Liver (tissue), 3 donors: ENCODE measurements around the gene DNAL1.

Experiments used
- ATF3 ChIP-seq: IDR thresholded peaks from 2 replicates; pipeline ENCODE4 v1.6.1; 2016; ENCODE audit warnings: antibody characterized with exemption
- CTCF ChIP-seq: fragments of 150-350 bp; IDR thresholded peaks from 2 replicates; pipeline ENCODE4 v1.5.1; 2017; ENCODE audit warnings: improper control_type of control experiment, low read depth, low read length; ENCODE audit not compliant: missing input control
- JUND ChIP-seq, 2 donors: IDR thresholded peaks; 2 replicates each; pipeline ENCODE4 v1.6.1; 2016; ENCODE audit warnings: antibody characterized with exemption in 2 of 2
- MAX ChIP-seq: IDR thresholded peaks from 2 replicates; pipeline ENCODE4 v1.6.1; 2016; ENCODE audit warnings: antibody characterized with exemption
- REST ChIP-seq: IDR thresholded peaks from 2 replicates; pipeline ENCODE4 v1.6.1; 2016; ENCODE audit warnings: antibody characterized with exemption, mild to moderate bottlenecking
- SP1 ChIP-seq: IDR thresholded peaks from 2 replicates; pipeline ENCODE4 v1.6.1; 2018; ENCODE audit warnings: antibody characterized with exemption, mild to moderate bottlenecking
- TAF1 ChIP-seq: conservative IDR thresholded peaks from 2 replicates; pipeline ENCODE4 v1.6.1; 2016; ENCODE audit warnings: antibody characterized with exemption, mild to moderate bottlenecking
- YY1 ChIP-seq: IDR thresholded peaks from 2 replicates; pipeline ENCODE4 v1.6.1; 2016; ENCODE audit warnings: antibody characterized with exemption, mild to moderate bottlenecking
- donor health status: healthy.
- donor health status: healthy.

- TF ChIP-seq REST (no peak), CTCF (no peak), SP1 (no peak), JUND (IDR thresholded peaks at IDR 0.05) (no peak), YY1 (no peak), MAX (no peak), ATF3 (no peak), TAF1 (no peak)
Observed at GRCh38 chr14:73663548-73664212, 18.9 kb downstream of the DNAL1 start.
